AG10803 (cell line): ENCODE results near the gene ADAT3.

Experiments
- DNase-seq: peaks from one replicate; pipeline ENCODE4 v3.0.0; 2010; ENCODE audit warnings: low read depth
- H3K4me3 ChIP-seq: 2 replicates; pipeline ENCODE4 v1.5.1; 2011; ENCODE audit warnings: mild to moderate bottlenecking, low read length, control low read depth
- CTCF ChIP-seq: conservative IDR thresholded peaks from 2 replicates; pipeline ENCODE4 v1.5.1; 2011; ENCODE audit warnings: mild to moderate bottlenecking, low read length, control low read depth, inconsistent platforms

The ADAT3 gene

GRCh38 chr19:1941146-1942077 is 36.2 kb downstream of the ADAT3 start, which contains the start of gene CSNK1G2:
CSNK1G2 (plus strand) TSS chr19:1941172; CDS start chr19:1969773, 28,601 bp downstream.
- no peak for TF ChIP-seq CTCF
- DNase-seq: no peak
- peak within 1 kb of the TSS; percentile 81 for H3K4me3 ChIP-seq

- TF ChIP-seq CTCF: no peak
- H3K4me3 ChIP-seq: peak overlapping the region; percentile 81
- peak; percentile 59 for DNase-seq
Measured at GRCh38 chr19:1942078-1942933, 37.1 kb downstream of the ADAT3 start.

- DNase-seq: no peak
- peak overlapping the region; percentile 81 for H3K4me3 ChIP-seq
- TF ChIP-seq CTCF: no peak
Measured at GRCh38 chr19:1942934-1943555, 37.8 kb downstream of the ADAT3 start.

GRCh38 chr19:1943661-1944087 is 38.5 kb downstream of the ADAT3 start:
- TF ChIP-seq CTCF: no peak
- no peak for DNase-seq
- no peak overlapping the region for H3K4me3 ChIP-seq

- no peak for DNase-seq
- H3K4me3 ChIP-seq: no peak overlapping the region
- no peak for TF ChIP-seq CTCF
Measured at GRCh38 chr19:1944088-1944915, 39.1 kb downstream of the ADAT3 start.

- no peak for DNase-seq
- TF ChIP-seq CTCF: no peak
- H3K4me3 ChIP-seq: no peak overlapping the region
Measured at GRCh38 chr19:1944916-1945561, 39.8 kb downstream of the ADAT3 start.
